K562 (cell line): ENCODE measurements around the gene ADAM15. TPM values are rescaled to one million over a fixed set of nuclear protein-coding genes. Genes with fewer than 3 reads are reported as not detected.

Experiments used
- AFF1 ChIP-seq, 2 experiments: fragments of 450-650 bp; IDR thresholded peaks; 2 replicates each; pipeline ENCODE4 v1.6.1; 2018; ENCODE audit warnings: mild to moderate bottlenecking in 2 of 2, low read depth in 1 of 2; ENCODE audit not compliant: partially characterized antibody in 2 of 2
- ARID3B ChIP-seq: fragments of 250-450 bp; sonication (Bioruptor Pico); IDR thresholded peaks from 2 replicates; pipeline ENCODE4 v1.4.0; 2020; ENCODE audit warnings: borderline replicate concordance
- CC2D1A ChIP-seq: fragments of 450-650 bp; IDR thresholded peaks from 2 replicates; pipeline ENCODE4 v1.6.1; 2017; ENCODE audit warnings: mild to moderate bottlenecking
- ELK3 ChIP-seq: fragments of 450-650 bp; formaldehyde crosslinking; IDR thresholded peaks from 2 replicates; pipeline ENCODE4 v1.4.0; 2020; ENCODE audit warnings: mild to moderate bottlenecking
- FOSL1 ChIP-seq: fragments of 200-800 bp; sonication (Bioruptor generic); conservative IDR thresholded peaks from 2 replicates; pipeline ENCODE4 v1.6.1; 2016; ENCODE audit warnings: missing genetic modification characterization, missing compliant biosample characterization
- HMG20A ChIP-seq: fragments of 450-650 bp; formaldehyde crosslinking; conservative IDR thresholded peaks from 2 replicates; pipeline ENCODE4 v1.4.0; 2020; ENCODE audit warnings: mild to moderate bottlenecking, mixed read lengths
- PYGO2 ChIP-seq: fragments of 450-650 bp; IDR thresholded peaks from 2 replicates; pipeline ENCODE4 v1.6.1; 2016; ENCODE audit warnings: mild to moderate bottlenecking, missing genetic modification characterization, moderate library complexity, missing compliant biosample characterization
- RCOR1 ChIP-seq, 2 experiments: IDR thresholded peaks; 2 replicates each; pipeline ENCODE4 v1.6.1; 2012; ENCODE audit warnings: low read depth in 2 of 2, low read length in 2 of 2, borderline replicate concordance in 1 of 2, improper control_type of control experiment in 1 of 2
- SMARCB1 ChIP-seq: IDR thresholded peaks from 2 replicates; pipeline ENCODE4 v1.6.1; 2011; ENCODE audit warnings: improper control_type of control experiment, low read depth; ENCODE audit not compliant: insufficient read length
- SRSF9 ChIP-seq: fragments of 200-400 bp; formaldehyde crosslinking; IDR thresholded peaks from 2 replicates; pipeline ENCODE4 v1.6.1; 2017; ENCODE audit warnings: low read depth, low read length, borderline replicate concordance
- UBTF ChIP-seq, 2 experiments: IDR thresholded peaks; 2 replicates each; pipeline ENCODE4 v1.6.1; 2012; ENCODE audit warnings: improper control_type of control experiment in 2 of 2, low read depth in 2 of 2, low read length in 2 of 2, borderline replicate concordance in 1 of 2
- ZNF175 ChIP-seq: fragments of 200-800 bp; sonication (Bioruptor generic); IDR thresholded peaks from 2 replicates; pipeline ENCODE4 v1.6.1; 2016; ENCODE audit warnings: low read depth, mild to moderate bottlenecking, missing genetic modification characterization, missing compliant biosample characterization
- ZNF41 ChIP-seq: fragments of 250-450 bp; sonication (Bioruptor Pico); conservative IDR thresholded peaks from 2 replicates; pipeline ENCODE4 v1.4.0; 2020; ENCODE audit warnings: mild to moderate bottlenecking
- ZNF444 ChIP-seq: fragments of 250-450 bp; sonication (Bioruptor Pico); IDR thresholded peaks from 2 replicates; pipeline ENCODE4 v1.4.0; 2020; ENCODE audit warnings: mild to moderate bottlenecking, moderate library complexity
- ZNF449 ChIP-seq: fragments of 250-450 bp; sonication (Bioruptor Pico); IDR thresholded peaks from 2 replicates; pipeline ENCODE4 v1.8.0; 2022; ENCODE audit warnings: moderate library complexity, mild to moderate bottlenecking, inconsistent platforms
- ZNF75A ChIP-seq: fragments of 450-650 bp; formaldehyde crosslinking; IDR thresholded peaks from 2 replicates; pipeline ENCODE4 v1.4.0; 2020; ENCODE audit warnings: mild to moderate bottlenecking
- polyA plus RNA-seq, 8 experiments: library from polyadenylated mRNA; depleted of rRNA in 4 of 8; stranded (reverse) in 5 of 8; unstranded in 3 of 8; fragments of >200 nt; fragmentation: Nextera tagmentation in 2 of 8; fragmentation: Illumina TruSeq in 1 of 8; extraction: Ambion mirVana in 2 of 8; extraction: Trizol in 1 of 8; gene quantifications; 2 replicates each; pipeline versions ENCODE4 v1.2.1 to v1.2.3, GENCODE V29; 2011 to 2014; ENCODE audit warnings: inconsistent platforms in 1 of 8, missing spikeins in 1 of 8
- total RNA-seq, 7 experiments: library from RNA; depleted of rRNA in 6 of 7; stranded (reverse); fragments of >200 nt in 6 of 7; fragmentation: Illumina TruSeq in 2 of 7; extraction: Trizol in 2 of 7; gene quantifications; 2 replicates each; pipeline versions ENCODE4 v1.2.1 to v1.2.3, GENCODE V29; 2011 to 2021; ENCODE audit warnings: low replicate concordance in 1 of 7

ADAM15 gene
- total and polyA plus RNA-seq, 9 of the 15 experiments (the other 6 are each of a cell fraction or from before 2014, with no cell fraction given), result 0.69 to 72.3 (median 32.8) TPM

GRCh38 chr1:155013632-155014031, 37.5 kb upstream of the ADAM15 start (continued):
- TF ChIP-seq ELK3, result no peak
- TF ChIP-seq ARID3B (CRISPR knock-in tag), result no peak
- no peak for TF ChIP-seq PYGO2
- peak in 1 of 2 experiments; percentile 54 for TF ChIP-seq AFF1 (IDR thresholded peaks at IDR 0.05; ENCODE audit: low read depth in 1 of 2, partially characterized antibody in 2 of 2)
- no peak for TF ChIP-seq ZNF75A (CRISPR knock-in tag)
- TF ChIP-seq SRSF9, result no peak
- no peak for TF ChIP-seq ZNF449 (CRISPR knock-in tag)
- no peak for TF ChIP-seq ZNF41 (CRISPR knock-in tag)
- TF ChIP-seq HMG20A (CRISPR knock-in tag), result no peak
- no peak for TF ChIP-seq SMARCB1
- TF ChIP-seq UBTF (IDR thresholded peaks at IDR 0.05; ENCODE audit: borderline replicate concordance in 1 of 2, low read depth in 2 of 2, low read length in 2 of 2), result no peak
- no peak for TF ChIP-seq CC2D1A
- 0 out of 4 replicates have a peak, but pooled peaks of 1 of the 2 experiments have one; percentile 30 for TF ChIP-seq RCOR1 (IDR thresholded peaks at IDR 0.05; ENCODE audit: borderline replicate concordance in 1 of 2, low read depth in 2 of 2, low read length in 2 of 2)
- TF ChIP-seq ZNF444, result peak; percentile 80
- no peak for TF ChIP-seq FOSL1 (tag)
- TF ChIP-seq ZNF175 (CRISPR knock-in tag), result no peak
